ENCODE data around the gene MSN. TPM values are rescaled to one million over a fixed set of nuclear protein-coding genes. Genes with fewer than 3 reads are reported as not detected.
"Not testable (repeated sequence)": the region's sequence is repeated elsewhere in the genome, so short reads cannot be mapped to it uniquely, and the experiment has no call there.

MSN gene
- total RNA-seq, 1 experiment from 2014 or later: 119 TPM

- BruUV-seq (replicated peaks): no TSS peak
- H3K9me3 ChIP-seq (ENCODE audit: control insufficient read depth in 1 of 2, insufficient read depth in 1 of 2, low read depth in 1 of 2, low read length in 2 of 2): no peaks in the 10 kb centered on the region
- no peak for DNase-seq (ENCODE audit: low read depth, low spot score)
These were observed 19.7 kb upstream of the MSN start for GRCh38 chrX:65647801-65648200.

GRCh38 chrX:65652098-65652497 is 15.4 kb upstream of the MSN start:
- POLR2A ChIA-PET: no interaction called here
- Histone ChIP-seq H3K27me3 (ENCODE audit: insufficient read depth, low read length) (no peaks in the 10 kb centered on the region), H3K4me2 (ENCODE audit: low read length) (no peak overlapping the region)

More at GRCh38 chrX:65647801-65648200, 19.7 kb upstream of the MSN start:
- Histone ChIP-seq H3K4me3 (replicated peaks in 1 of 2; ENCODE audit: low read depth in 1 of 2, low read length in 2 of 2) (no peak overlapping the region), H3K4me1 (ENCODE audit: control insufficient read depth in 1 of 2, insufficient read depth in 2 of 2, low read length in 2 of 2) (peaks cover 17 to 29% of the 10 kb centered on the region in 2 experiments), H3K4me2 (ENCODE audit: low read length) (no peak overlapping the region), H4K20me1 (ENCODE audit: insufficient read depth) (no peaks in the 10 kb centered on the region), H3K27ac (ENCODE audit: low read depth, low read length) (no peak overlapping the region), H3K36me3 (ENCODE audit: control insufficient read depth in 1 of 2, insufficient read depth in 2 of 2, low read length in 2 of 2) (no peaks in the 10 kb centered on the region), H3K79me2 (ENCODE audit: insufficient read depth, low read length) (no peaks in the 10 kb centered on the region), H3K9ac (ENCODE audit: low read length) (no peak overlapping the region), H2AFZ (ENCODE audit: low read depth, low read length, poor library complexity, severe bottlenecking) (no peak overlapping the region), H3K27me3 (ENCODE audit: insufficient read depth, low read length) (no peaks in the 10 kb centered on the region), H3K9me2 (ENCODE audit: insufficient read depth) (no peaks in the 10 kb centered on the region)
- no peak for ATAC-seq
- TF ChIP-seq ELF1 (IDR thresholded peaks at IDR 0.05; ENCODE audit: borderline replicate concordance, low read depth) (no peak), EZH2 (IDR thresholded peaks at IDR 0.05) (no peak)
- TF ChIP-seq, protein P1, sequence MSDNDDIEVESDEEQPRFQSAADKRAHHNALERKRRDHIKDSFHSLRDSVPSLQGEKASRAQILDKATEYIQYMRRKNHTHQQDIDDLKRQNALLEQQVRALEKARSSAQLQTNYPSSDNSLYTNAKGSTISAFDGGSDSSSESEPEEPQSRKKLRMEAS (IDR thresholded peaks at IDR 0.05): no peak
- CTCF ChIA-PET: no interaction called here
- RAD21 ChIA-PET (ENCODE audit: low non-redundant PET in 1 of 2, low total read pairs in 2 of 2, uncharacterized antibody in 2 of 2, unreplicated experiment in 2 of 2): no interaction called here
- POLR2A ChIA-PET: no interaction called here
- intact Hi-C loops (cut with micrococcal nuclease): no loop called here

GRCh38 chrX:65657009-65657441 is 10.4 kb upstream of the MSN start:
- H3K9ac ChIP-seq (ENCODE audit: low read length); DNase-seq (ENCODE audit: low read depth, low spot score); H3K4me2 ChIP-seq (ENCODE audit: low read length); CTCF ChIA-PET; H3K27ac ChIP-seq (ENCODE audit: low read depth, low read length); H3K4me3 ChIP-seq (replicated peaks in 1 of 2; ENCODE audit: low read depth in 1 of 2, low read length in 2 of 2); ATAC-seq; H3K9me3 ChIP-seq (ENCODE audit: control insufficient read depth in 1 of 2, insufficient read depth in 1 of 2, low read depth in 1 of 2, low read length in 2 of 2); RAD21 ChIA-PET (ENCODE audit: low non-redundant PET in 1 of 2, low total read pairs in 2 of 2, uncharacterized antibody in 2 of 2, unreplicated experiment in 2 of 2); H3K79me2 ChIP-seq (ENCODE audit: insufficient read depth, low read length); BruUV-seq (replicated peaks); H3K27me3 ChIP-seq (ENCODE audit: insufficient read depth, low read length); intact Hi-C loops (cut with micrococcal nuclease); H4K20me1 ChIP-seq (ENCODE audit: insufficient read depth); POLR2A ChIA-PET; H3K9me2 ChIP-seq (ENCODE audit: insufficient read depth); H3K36me3 ChIP-seq (ENCODE audit: control insufficient read depth in 1 of 2, insufficient read depth in 2 of 2, low read length in 2 of 2); H2AFZ ChIP-seq (ENCODE audit: low read depth, low read length, poor library complexity, severe bottlenecking); H3K4me1 ChIP-seq (ENCODE audit: control insufficient read depth in 1 of 2, insufficient read depth in 2 of 2, low read length in 2 of 2): not testable (repeated sequence)

More at GRCh38 chrX:65652098-65652497, 15.4 kb upstream of the MSN start:
- Histone ChIP-seq H3K4me3 (replicated peaks in 1 of 2; ENCODE audit: low read depth in 1 of 2, low read length in 2 of 2) (no peak overlapping the region), H3K36me3 (ENCODE audit: control insufficient read depth in 1 of 2, insufficient read depth in 2 of 2, low read length in 2 of 2) (no peaks in the 10 kb centered on the region), H3K27ac (ENCODE audit: low read depth, low read length) (no peak overlapping the region), H3K9ac (ENCODE audit: low read length) (no peak overlapping the region), H3K9me3 (ENCODE audit: control insufficient read depth in 1 of 2, insufficient read depth in 1 of 2, low read depth in 1 of 2, low read length in 2 of 2) (no peaks in the 10 kb centered on the region), H3K79me2 (ENCODE audit: insufficient read depth, low read length) (no peaks in the 10 kb centered on the region), H2AFZ (ENCODE audit: low read depth, low read length, poor library complexity, severe bottlenecking) (no peak overlapping the region), H3K4me1 (ENCODE audit: control insufficient read depth in 1 of 2, insufficient read depth in 2 of 2, low read length in 2 of 2) (no peaks in the 10 kb centered on the region), H4K20me1 (ENCODE audit: insufficient read depth) (no peaks in the 10 kb centered on the region), H3K9me2 (ENCODE audit: insufficient read depth) (no peaks in the 10 kb centered on the region)
- TF ChIP-seq POLR2AphosphoS5 (IDR thresholded peaks at IDR 0.05; ENCODE audit: low read depth, low read length): no peak
- no peak for TF ChIP-seq TCF7L2 (IDR thresholded peaks at IDR 0.05; ENCODE audit: borderline replicate concordance, extremely low read depth, insufficient read depth, insufficient read length)
- no peak for TF ChIP-seq EZH2phosphoT487 (IDR thresholded peaks at IDR 0.05; ENCODE audit: borderline replicate concordance)
- TF ChIP-seq SP1 (IDR thresholded peaks at IDR 0.05; ENCODE audit: low read depth): no peak
- TF ChIP-seq ELF1 (IDR thresholded peaks at IDR 0.05; ENCODE audit: borderline replicate concordance, low read depth): no peak
- TF ChIP-seq ZNF274 (IDR thresholded peaks at IDR 0.05; ENCODE audit: low read depth, low read length): no peak
- ChIA-PET CTCF (no interaction called here), RAD21 (ENCODE audit: low non-redundant PET in 1 of 2, low total read pairs in 2 of 2, uncharacterized antibody in 2 of 2, unreplicated experiment in 2 of 2) (no interaction called here)
- intact Hi-C loops (cut with micrococcal nuclease): no loop called here
- no peak for ATAC-seq
- no peak for DNase-seq (ENCODE audit: low read depth, low spot score)
- BruUV-seq (replicated peaks): no TSS peak
